AG10803 (cell line): Measurements from ENCODE around the gene PPARA.
A peak's percentile ranks its signal among the peaks of the same experiment; 100 is the strongest.

Experiments
- DNase-seq: peaks from one replicate; pipeline ENCODE4 v3.0.0; 2010; ENCODE audit warnings: low read depth
- H3K4me3 ChIP-seq: 2 replicates; pipeline ENCODE4 v1.5.1; 2011; ENCODE audit warnings: mild to moderate bottlenecking, low read length, control low read depth
- CTCF ChIP-seq: conservative IDR thresholded peaks from 2 replicates; pipeline ENCODE4 v1.5.1; 2011; ENCODE audit warnings: mild to moderate bottlenecking, low read length, control low read depth, inconsistent platforms

The PPARA gene

GRCh38 chr22:46110215-46110614 lies 40.1 kb upstream of the PPARA start:
- peak; percentile 45 for DNase-seq
- no peak overlapping the region for H3K4me3 ChIP-seq
- TF ChIP-seq CTCF = no peak

GRCh38 chr22:46111645-46112306 lies 38.5 kb upstream of the PPARA start:
- TF ChIP-seq CTCF = no peak
- peak; percentile 49 for DNase-seq
- H3K4me3 ChIP-seq = no peak overlapping the region

GRCh38 chr22:46112405-46112804 lies 37.9 kb upstream of the PPARA start:
- no peak overlapping the region for H3K4me3 ChIP-seq
- no peak for TF ChIP-seq CTCF
- no peak for DNase-seq

GRCh38 chr22:46113110-46113909 lies 37.0 kb upstream of the PPARA start:
- DNase-seq = peak; percentile 4

GRCh38 chr22:46113910-46114517 lies 36.3 kb upstream of the PPARA start:
- TF ChIP-seq CTCF = no peak
- no peak for DNase-seq
- H3K4me3 ChIP-seq = no peak overlapping the region

More at GRCh38 chr22:46113110-46113909, 37.0 kb upstream of the PPARA start:
- H3K4me3 ChIP-seq = no peak overlapping the region
- TF ChIP-seq CTCF = no peak

GRCh38 chr22:46114518-46115387 lies 35.6 kb upstream of the PPARA start:
- DNase-seq = no peak
- no peak overlapping the region for H3K4me3 ChIP-seq
- no peak for TF ChIP-seq CTCF
